Measurements from ENCODE around the gene UNC5B.
A peak's percentile ranks its signal among the peaks of the same experiment; 100 is the strongest.

UNC5B gene

GRCh38 chr10:71301371-71301916 is 89.1 kb downstream of the UNC5B start:
- DNase-seq (ENCODE audit: low spot score) = no peak

DNA sequence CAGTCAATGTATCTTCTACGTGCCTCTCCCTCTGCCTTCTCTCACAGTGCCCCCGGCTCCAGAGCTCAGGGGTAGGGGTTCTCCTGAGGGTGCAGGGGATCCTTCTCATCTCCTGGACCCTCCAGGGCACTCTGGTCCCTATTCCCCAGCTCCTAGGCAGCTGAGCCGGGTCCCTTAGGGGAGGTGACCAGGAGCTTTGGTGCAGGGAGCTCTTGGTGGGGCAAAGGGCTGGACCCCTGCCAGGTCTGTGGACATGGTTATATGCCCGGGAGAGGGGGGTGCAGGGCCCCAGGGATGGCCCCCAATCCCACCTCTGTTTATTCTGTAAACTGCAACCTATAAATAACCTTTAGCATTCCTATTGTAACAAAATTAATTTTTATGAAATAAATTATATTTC is 90.1 kb downstream of the UNC5B start:
- no peak for DNase-seq (ENCODE audit: low spot score)

DNA sequence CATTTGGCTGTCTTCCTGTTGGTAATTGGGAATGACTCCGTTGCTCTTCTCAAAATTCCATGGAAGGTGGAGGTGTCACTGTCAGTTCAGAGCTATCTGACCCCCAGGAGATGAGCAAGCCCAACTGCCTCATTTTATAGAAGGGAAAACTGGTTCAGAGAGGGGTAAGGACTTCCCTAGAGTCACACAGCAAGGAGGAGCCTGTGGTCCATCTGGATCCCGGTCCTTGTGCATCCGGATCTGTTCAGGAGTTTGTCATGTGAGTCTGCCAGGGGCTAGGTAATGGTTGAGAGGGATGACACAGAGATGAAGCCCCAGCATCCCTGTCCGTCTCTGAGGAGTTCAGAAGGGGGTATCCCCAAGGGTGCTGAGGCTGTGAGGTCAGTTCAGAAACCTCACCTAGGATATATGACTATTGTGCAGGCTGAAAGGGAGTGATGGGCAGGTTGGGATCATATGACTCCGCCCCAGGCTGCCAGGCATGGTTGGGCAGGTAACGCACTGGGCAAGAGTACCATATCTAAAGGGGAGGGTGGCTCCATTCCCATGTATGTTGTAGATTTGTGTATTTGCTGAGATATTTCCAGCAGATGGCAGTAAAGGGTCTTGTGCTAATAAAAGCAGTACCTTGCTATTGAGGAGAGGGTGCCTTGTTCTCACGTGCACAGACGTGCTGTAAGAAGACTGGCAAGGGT is 90.7 kb downstream of the UNC5B start:
- peak; percentile 71 for DNase-seq (ENCODE audit: low spot score)

- DNase-seq (ENCODE audit: low spot score) = no peak
Measured at GRCh38 chr10:71303569-71303907, 91.2 kb downstream of the UNC5B start.

DNA sequence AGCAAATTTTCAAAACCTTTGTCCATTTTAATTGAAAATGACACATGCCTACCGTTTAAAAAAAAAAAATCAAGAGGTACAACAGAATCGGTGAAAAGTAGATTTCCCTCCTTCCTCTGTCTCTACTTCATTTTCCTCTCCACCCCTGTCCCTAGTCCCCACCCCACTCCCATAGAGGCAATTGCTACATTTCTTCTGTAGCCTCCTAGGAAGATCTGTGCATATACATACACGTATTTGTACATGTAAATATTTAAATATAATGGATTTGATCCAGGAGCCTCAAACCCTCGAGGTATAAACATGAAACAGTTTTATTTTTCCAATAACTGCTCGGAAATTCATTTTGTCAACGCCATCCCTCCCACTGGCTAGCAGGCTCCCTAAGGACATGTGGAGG is 92.5 kb downstream of the UNC5B start:
- no peak for DNase-seq (ENCODE audit: low spot score)

DNA sequence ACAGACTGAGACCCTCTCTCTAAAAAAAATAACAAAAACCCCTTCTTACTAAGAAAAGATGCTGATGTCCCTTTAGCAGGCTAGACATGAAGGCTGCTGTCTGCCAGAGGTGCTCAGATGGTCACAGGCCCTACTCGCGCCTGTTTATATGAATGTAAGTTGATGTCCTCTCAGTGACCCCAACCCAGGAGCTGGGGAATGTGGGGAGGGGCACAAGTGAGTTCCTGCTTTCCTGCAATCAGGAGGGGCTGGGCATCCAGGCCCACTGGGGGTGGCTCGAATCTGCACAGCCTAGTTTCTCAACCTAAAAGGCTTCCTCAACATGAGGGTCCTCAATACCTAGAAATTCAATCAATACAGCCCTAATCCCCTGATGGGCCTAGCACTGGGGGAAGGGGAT is 94.6 kb downstream of the UNC5B start:
- no peak for DNase-seq (ENCODE audit: low spot score)

DNA sequence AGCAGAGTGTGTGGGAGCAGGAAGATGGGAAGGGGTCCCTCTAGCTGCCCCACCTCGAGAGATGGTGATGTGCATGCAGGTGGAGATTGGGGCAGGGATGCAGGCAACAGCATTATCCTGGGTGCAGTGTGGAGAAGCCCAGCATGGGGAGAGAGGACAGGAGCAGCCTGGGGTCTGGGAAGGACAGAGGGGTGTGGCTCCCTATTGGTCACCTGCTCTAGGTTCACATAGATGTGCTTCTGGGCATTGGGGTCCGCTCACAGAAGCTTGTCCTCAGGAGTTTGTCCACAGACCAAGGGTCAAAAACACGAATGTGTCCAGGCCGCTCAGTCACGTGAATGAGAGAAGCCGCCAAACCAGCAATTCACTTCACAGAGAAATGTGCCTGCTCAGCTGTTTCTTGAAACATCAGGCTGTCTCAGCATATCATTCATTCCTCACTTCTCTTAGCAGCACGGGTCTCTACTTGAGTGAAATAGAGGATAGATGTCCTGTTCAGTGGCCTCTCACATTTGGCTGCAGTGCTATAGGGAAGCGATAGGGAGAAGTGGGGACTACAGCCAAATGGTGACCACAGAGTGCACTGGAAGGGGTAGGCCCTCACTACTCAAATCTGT is 95.2 kb downstream of the UNC5B start:
- DNase-seq (ENCODE audit: low spot score) = no peak

DNA sequence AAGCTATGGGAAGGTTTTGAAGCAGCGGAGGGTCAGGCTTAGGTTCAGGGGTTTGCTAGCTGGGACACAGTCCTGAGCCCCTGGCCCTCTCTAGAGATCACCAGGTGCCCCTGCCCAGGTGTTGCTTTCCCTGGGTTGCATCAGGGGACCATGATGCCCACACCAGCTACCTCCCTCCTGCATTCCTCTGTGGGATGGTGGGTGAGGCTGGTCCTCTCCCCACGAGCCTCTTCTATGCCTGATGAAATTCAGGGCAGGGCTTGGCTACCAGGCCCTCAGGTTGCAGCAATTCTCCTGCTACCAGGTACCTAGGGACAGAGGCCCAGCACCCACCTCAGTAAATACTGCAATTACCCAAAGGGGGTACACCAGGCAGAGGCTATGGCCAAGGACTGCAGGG is 95.9 kb downstream of the UNC5B start:
- DNase-seq (ENCODE audit: low spot score) = peak; percentile 26

DNA sequence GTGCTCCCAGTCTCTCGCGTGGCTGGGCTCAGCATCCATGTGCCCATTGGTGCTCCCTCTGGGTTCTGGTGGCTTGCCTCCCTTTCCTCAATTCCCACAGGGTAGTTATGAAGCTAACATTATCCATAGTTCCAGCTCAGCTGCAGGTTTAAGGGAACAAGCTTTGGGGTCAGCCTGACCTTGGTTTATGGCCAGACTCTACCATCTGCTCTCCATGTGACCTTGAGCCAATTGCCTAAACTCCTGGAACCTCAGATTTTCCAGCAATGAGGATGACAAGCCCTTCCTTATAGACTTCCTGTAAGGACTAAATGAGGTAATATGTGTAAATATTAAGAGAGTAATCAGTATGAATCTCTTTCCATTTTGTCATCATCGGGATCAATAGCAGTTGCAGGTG is 96.6 kb downstream of the UNC5B start:
- no peak for DNase-seq (ENCODE audit: low spot score)

DNA sequence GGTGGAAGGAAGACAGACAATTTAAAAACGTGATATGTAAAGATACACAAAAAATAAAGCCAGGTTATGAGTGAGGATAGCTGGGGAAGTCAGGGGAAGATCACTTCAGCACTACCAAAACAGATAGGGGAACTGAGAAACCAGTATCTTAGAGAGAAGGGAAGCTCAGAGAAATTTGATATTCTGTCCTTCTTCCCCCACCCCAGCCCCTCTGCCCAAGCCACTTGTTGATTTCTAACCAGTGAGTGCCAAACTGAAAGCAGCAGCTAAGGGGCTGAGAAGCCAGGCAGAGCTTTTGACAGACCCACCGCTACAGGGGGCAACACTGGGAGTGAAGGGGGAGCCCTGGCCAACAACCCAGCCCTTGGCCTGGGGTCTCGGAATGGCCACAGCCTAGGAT is 97.5 kb downstream of the UNC5B start:
- DNase-seq (ENCODE audit: low spot score) = no peak

DNA sequence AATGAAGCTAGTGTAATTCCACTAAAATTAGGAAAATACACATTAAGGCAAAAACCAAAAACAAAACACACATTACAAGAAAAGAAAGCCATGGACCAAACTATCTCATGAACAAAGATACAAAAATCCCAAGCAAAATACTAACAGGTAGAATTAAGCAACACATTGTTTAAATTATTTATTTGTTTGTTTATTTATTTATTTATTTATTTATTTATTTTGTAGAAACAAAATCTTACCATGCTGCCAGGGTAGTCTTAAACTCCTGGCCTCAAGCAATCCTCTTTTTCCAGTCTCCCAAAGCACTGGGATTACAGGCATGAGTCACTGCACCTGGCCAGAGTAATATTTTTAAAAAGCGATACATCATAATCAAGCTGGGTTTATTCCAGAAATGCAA is 99.8 kb downstream of the UNC5B start:
- DNase-seq (ENCODE audit: low spot score) = no peak

DNA sequence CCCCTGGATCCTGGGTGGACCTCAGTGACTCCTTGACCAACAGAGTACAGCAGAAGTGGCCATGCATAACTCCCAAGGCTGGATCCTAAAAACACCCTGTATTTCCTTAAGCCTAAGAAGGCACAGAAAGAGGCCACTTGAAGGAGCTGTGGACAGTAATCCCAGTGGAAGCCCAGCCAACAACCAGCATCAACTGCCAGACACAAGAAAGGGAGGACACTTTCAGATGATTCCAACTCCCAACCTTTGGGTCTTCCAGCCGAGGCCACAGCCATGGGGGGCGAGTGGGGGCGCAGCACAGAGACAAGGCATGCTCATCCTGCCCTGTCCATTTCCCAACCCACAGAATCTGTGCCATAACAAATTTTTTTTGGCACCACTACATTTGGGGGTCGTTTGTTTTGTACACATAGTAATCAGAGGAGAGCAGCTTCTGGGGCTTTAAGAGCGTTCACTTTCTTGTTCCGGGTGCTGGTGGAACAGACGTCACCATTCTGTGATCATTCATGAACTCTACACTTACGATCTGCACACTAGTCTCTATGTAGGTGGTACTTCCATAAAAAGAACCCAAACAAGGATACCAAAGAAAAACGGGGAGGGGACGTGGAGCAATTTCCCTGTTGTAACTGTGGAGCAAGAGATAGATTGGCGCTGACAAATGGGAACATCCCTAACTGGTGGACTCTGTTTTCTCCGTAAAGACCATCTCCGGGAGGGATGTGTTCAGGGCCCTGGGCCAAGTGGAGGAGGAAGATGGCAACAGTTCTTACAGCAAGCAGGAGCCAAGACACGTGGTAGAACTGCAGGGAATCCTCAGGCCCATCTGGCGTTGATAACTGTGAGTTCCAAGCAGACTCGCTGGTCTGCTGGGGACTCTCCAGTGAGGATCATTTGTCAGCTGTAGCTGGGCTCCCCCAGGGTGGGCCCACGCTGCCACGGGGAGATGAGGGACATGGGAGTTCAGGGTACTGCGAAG is 100.7 kb downstream of the UNC5B start:
- DNase-seq (ENCODE audit: low spot score) = no peak

GRCh38 chr10:71314028-71314693 is 101.8 kb downstream of the UNC5B start:
- DNase-seq (ENCODE audit: low spot score) = peak; percentile 30

GRCh38 chr10:71314694-71315225 is 102.4 kb downstream of the UNC5B start:
- no peak for DNase-seq (ENCODE audit: low spot score)

GRCh38 chr10:71316056-71316785 is 103.9 kb downstream of the UNC5B start:
- no peak for DNase-seq (ENCODE audit: low spot score)

GRCh38 chr10:71316786-71317160 is 104.4 kb downstream of the UNC5B start:
- DNase-seq (ENCODE audit: low spot score) = no peak

DNA sequence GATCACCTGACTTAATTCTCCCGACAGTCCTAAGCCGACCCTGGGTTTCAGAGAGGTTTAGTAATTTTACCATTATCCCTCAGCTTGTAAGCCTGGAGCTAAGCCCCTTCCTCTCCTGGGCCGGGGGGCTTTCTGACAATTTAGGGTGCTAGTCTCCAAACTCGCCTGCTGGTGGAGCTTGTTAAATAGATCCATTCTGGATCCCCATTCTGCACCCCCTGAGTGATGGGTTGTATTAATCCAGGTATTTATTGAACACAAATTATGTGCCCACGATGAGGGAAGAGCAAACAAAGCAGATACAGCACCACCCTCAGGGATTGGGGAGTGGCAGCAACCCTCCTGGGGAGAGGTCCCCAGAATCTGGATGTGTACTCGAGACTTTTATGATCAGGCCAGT is 105.4 kb downstream of the UNC5B start:
- no peak for DNase-seq (ENCODE audit: low spot score)

DNA sequence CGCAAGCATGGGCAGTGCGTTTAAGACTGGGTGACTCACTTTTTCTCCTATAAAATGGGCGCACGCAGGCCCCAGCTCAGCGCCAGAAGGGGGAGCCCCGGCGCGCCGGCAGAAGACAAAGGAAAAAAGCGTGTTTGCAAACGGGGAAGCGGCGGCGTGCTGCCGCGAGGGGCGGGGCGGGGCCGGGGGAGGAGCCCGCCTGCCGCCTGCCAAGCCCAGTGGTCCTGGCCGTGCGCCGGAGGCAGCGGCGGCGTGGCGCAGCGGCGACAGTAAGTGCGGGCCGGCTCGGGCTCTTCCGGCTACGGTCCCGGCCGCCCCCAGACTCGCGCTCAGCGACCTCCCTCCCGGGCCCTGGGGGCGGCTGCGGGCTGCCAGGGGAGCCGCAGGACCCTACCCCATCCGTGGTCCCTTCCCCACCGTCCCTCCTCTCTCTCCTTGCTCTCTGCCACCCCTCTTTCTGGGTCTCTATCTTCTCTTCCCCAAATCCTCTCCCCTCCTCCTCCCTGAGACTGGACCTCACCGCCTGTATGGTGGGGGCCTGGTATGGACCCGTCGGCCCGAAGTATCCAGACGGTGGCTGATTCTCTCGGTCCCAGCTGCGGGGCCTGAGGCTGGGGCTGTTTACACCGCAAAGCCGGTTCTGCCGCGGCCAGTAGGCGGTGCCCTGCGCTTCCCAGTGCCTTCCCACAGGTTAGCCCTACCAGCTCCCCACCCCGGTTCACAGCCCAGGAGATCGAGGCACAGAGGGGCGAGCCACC is 106.9 kb downstream of the UNC5B start, which contains the start of gene SLC29A3:
SLC29A3 (plus strand) TSS at position 218 of the 758 bp plus-strand sequence; CDS start at position 269, 51 bp downstream.
- DNase-seq (ENCODE audit: low spot score) = peak; percentile 84

DNA sequence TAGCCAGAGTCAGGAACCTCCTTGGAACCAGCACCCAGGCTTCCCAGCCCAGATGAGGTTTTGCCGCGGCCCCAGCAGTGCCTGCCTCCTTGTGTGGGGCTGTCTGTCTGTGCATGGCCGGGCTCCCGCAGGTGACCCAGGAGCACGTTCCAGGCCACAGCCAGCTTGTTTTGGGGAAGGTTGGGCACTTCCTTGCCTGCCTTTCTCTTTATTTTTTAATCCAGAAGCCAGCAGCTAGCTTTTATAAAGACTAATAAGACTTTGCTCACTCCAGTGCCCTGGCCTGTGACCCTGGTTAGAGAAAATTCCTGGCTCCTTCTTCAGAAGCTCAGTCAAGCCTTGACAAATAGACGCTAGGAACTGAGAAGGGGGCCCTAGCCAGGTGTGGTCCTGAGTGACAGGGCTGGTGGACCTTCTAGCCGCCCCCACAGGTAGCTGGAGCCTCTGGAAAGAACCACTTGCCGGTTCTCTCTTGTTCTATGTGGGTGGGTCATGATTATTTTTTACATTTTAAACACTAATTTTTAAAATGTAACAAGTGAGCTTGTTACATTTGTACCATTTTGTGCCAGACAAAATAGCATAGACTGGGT is 107.5 kb downstream of the UNC5B start:
- DNase-seq (ENCODE audit: low spot score) = no peak

GRCh38 chr10:71320592-71320991 is 108.2 kb downstream of the UNC5B start:
- no peak for DNase-seq (ENCODE audit: low spot score)
